OCI-LY7 (cell line): ENCODE measurements around the gene TSPAN7.

Source experiments
- CTCF ChIP-seq: fragments of 200-600 bp; sonication (generic); conservative IDR thresholded peaks from 2 replicates; pipeline ENCODE4 v1.5.1; 2014; ENCODE audit warnings: mild to moderate bottlenecking, antibody characterized with exemption, low read length, moderate library complexity, mixed read lengths
- EZH2phosphoT487 ChIP-seq: fragments of 200-600 bp; sonication (generic); IDR thresholded peaks from 2 replicates; pipeline ENCODE4 v1.6.1; 2018; ENCODE audit warnings: low read depth, borderline replicate concordance, mild to moderate bottlenecking, mixed run types, antibody characterized with exemption, low read length, moderate library complexity, mixed read lengths

- TF ChIP-seq CTCF (no peak), EZH2phosphoT487 (no peak)
These were observed 157.0 kb downstream of the TSPAN7 start for GRCh38 chrX:38718311-38718710.
